ENCODE measurements around the gene ATXN10. TPM values are rescaled to one million over a fixed set of nuclear protein-coding genes. Genes with fewer than 3 reads are reported as not detected.

Gene ATXN10
- total and polyA plus RNA-seq, 2 of the 8 experiments (the other 6 are each of a cell fraction or from before 2014, with no cell fraction given) = 134 to 210 TPM

DNA sequence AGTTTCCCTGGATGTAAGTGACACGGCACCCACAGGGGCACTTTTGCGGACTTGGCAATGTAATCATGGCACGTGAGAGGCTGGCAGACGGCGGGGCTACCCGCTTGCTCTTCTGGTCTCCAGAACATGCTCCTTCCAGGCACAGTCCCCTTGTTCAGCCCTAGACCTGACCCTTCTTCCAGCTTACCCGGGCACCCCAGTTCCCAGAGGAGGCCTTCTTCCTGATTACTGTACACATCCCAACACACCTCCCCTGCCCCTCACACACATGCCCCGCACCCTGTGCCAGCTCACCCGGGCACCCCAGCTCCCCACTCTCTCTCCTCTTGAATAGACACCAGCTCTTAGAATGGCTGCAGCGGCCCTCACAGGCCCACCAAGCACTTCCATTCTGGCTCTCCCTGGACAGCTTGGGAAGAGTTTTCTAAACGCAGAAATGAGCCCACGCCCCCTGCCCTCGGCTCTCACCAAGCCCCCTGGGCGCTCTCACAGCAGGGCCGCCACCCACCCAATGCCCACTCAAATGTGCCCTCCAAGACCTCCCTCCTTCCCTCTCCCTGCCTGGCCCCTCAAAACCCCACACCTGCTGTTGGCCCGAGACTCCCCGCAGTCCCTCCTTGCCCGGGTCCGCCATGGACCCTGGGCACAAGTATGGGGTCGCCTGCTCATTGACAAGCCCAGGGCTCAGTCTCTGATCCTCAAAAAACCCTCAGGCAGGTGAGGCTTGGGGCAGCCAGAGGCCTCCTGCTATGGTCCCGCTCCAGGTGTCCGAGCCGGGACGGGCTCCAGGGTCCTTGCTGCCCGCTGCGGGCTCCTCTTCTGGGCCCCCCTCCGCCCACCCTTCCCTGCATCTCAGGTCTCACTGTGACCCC, 216.8 kb downstream of the ATXN10 start:
- H4K5ac ChIP-seq (ENCODE audit: insufficient read length, low read depth, low read length) = no peak overlapping the region
- WGBS, 2 experiments (ENCODE audit: extremely low coverage in 1 of 2, insufficient coverage in 1 of 2, insufficient read length in 1 of 2, insufficient replicate concordance in 2 of 2, low coverage in 1 of 2, low lambda C conversion rate in 2 of 2, missing lambda C conversion rate in 1 of 2) = 89% methylated on average over 23 of the region's 27 CpGs; no CpG with 5 or more reads in 1 of the 2 experiments
- no peak overlapping the region for H3K4me3 ChIP-seq (ENCODE audit: extremely low read depth in 1 of 4, insufficient read depth in 2 of 4, low read depth in 3 of 4, low read length in 4 of 4)
- H4K20me1 ChIP-seq (replicated peaks in 1 of 2; ENCODE audit: control insufficient read depth in 1 of 2, insufficient read depth in 2 of 2, low read length in 2 of 2) = peaks cover 2 to 5% of the 10 kb centered on the region in 2 experiments
- no peak overlapping the region for H3K27ac ChIP-seq (ENCODE audit: low read depth, low read length)
- H2BK5ac ChIP-seq (ENCODE audit: low read depth, low read length) = no peak overlapping the region
- H3K9me3 ChIP-seq (ENCODE audit: insufficient read depth in 2 of 2, low read depth in 1 of 2, low read length in 1 of 2) = no peaks in the 10 kb centered on the region
- DNase-seq (ENCODE audit: low read depth in 1 of 2, low spot score in 2 of 2) (no peak), FAIRE-seq (no peak)
- no peak overlapping the region for H2BK12ac ChIP-seq (ENCODE audit: low read depth, low read length)
- H3K36me3 ChIP-seq (ENCODE audit: control insufficient read depth in 2 of 4, insufficient read depth in 4 of 4, low read length in 3 of 4) = no peaks in the 10 kb centered on the region
- no peak overlapping the region for H3K9ac ChIP-seq (replicated peaks in 1 of 4; ENCODE audit: extremely low read depth in 1 of 4, low read depth in 3 of 4, low read length in 3 of 4)
- no peak overlapping the region for H2AK5ac ChIP-seq (ENCODE audit: low read depth, low read length)
- no peak overlapping the region for H4K91ac ChIP-seq (replicated peaks; ENCODE audit: insufficient read length, low read length)
- H3K56ac ChIP-seq (replicated peaks; ENCODE audit: insufficient read length, low read depth, low read length) = no peak overlapping the region
- ChIA-PET CTCF (ENCODE audit: partially characterized antibody) (no interaction called here), POLR2A (ENCODE audit: partially characterized antibody) (interaction anchor here (0.9 kb wide), 1 partner anchor 10 kb away, joined by 3 read pairs; no protein-coding TSS in a partner anchor)
- no peak overlapping the region for H2BK20ac ChIP-seq (ENCODE audit: low read length)
- H3K18ac ChIP-seq (ENCODE audit: extremely low read depth, low read length) = no peak overlapping the region
- peaks cover 0 to 2% (median 0%) of the 10 kb centered on the region in 4 experiments; a peak in 1 of 7 replicates for H3K27me3 ChIP-seq (replicated peaks in 1 of 4; ENCODE audit: control insufficient read depth in 3 of 4, extremely low read depth in 1 of 4, insufficient read depth in 3 of 4, low read length in 3 of 4)
- peaks cover 0 to 3% (median 0%) of the 10 kb centered on the region in 4 experiments; a peak in 1 of 7 replicates for H3K4me1 ChIP-seq (replicated peaks in 1 of 4; ENCODE audit: control insufficient read depth in 3 of 4, insufficient read depth in 4 of 4, low read length in 3 of 4)
- no peak overlapping the region for H3K4ac ChIP-seq (replicated peaks; ENCODE audit: insufficient read length, low read depth, low read length)
- no peak overlapping the region for H2BK15ac ChIP-seq (ENCODE audit: low read length)
- H3K23me2 ChIP-seq (ENCODE audit: low read depth, low read length) = no peaks in the 10 kb centered on the region
- no peak overlapping the region for H3K4me2 ChIP-seq (ENCODE audit: insufficient read depth in 1 of 2, low read depth in 2 of 2, low read length in 2 of 2)
- no peaks in the 10 kb centered on the region for H3K79me2 ChIP-seq (ENCODE audit: control insufficient read depth in 1 of 2, insufficient read depth in 2 of 2, low read length in 2 of 2)
- no peak overlapping the region for H4K8ac ChIP-seq (ENCODE audit: extremely low read depth, insufficient read depth, low read length)
- no peak overlapping the region for H2BK120ac ChIP-seq (replicated peaks; ENCODE audit: low read depth, low read length)
- H3K23ac ChIP-seq (ENCODE audit: insufficient read length) = no peak overlapping the region
- H3K14ac ChIP-seq (ENCODE audit: insufficient read length) = no peak overlapping the region
- no peaks in the 10 kb centered on the region for H3K79me1 ChIP-seq (ENCODE audit: low read depth, low read length)
- H2AFZ ChIP-seq (ENCODE audit: low read length) = no peak overlapping the region
- TF ChIP-seq SIRT6 (IDR thresholded peaks at IDR 0.05; ENCODE audit: low read length) = no peak
- TF ChIP-seq MAFK (IDR thresholded peaks at IDR 0.05; ENCODE audit: low read depth, low read length) = no peak
- TF ChIP-seq TCF12 (IDR thresholded peaks at IDR 0.05; ENCODE audit: low read depth, low read length) = no peak
- TF ChIP-seq SIN3A (conservative IDR thresholded peaks at IDR 0.05 in 1 of 2, IDR thresholded peaks at IDR 0.05 in 1 of 2; ENCODE audit: low read depth in 1 of 2, low read length in 2 of 2) = no peak
- TF ChIP-seq SUZ12 (IDR thresholded peaks at IDR 0.05; ENCODE audit: low read length) = no peak
- no peak for TF ChIP-seq POLR2A (IDR thresholded peaks at IDR 0.05; ENCODE audit: control extremely low read depth in 1 of 2, low read depth in 2 of 2, low read length in 2 of 2)
- TF ChIP-seq CHD1 (IDR thresholded peaks at IDR 0.05; ENCODE audit: low read depth, low read length) = no peak
- no peak for TF ChIP-seq CBX5 (IDR thresholded peaks at IDR 0.05; ENCODE audit: low read depth, low read length)
- no peak for TF ChIP-seq BRCA1 (IDR thresholded peaks at IDR 0.05; ENCODE audit: low read depth, low read length)
- TF ChIP-seq SIX5 (IDR thresholded peaks at IDR 0.05; ENCODE audit: low read depth, low read length) = no peak
- TF ChIP-seq TAF7 (optimal IDR thresholded peaks at IDR 0.05; ENCODE audit: borderline replicate concordance, low read depth, low read length) = no peak
- no peak for TF ChIP-seq CREB1 (IDR thresholded peaks at IDR 0.05)
- TF ChIP-seq, protein P1, sequence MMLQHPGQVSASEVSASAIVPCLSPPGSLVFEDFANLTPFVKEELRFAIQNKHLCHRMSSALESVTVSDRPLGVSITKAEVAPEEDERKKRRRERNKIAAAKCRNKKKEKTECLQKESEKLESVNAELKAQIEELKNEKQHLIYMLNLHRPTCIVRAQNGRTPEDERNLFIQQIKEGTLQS (IDR thresholded peaks at IDR 0.05; ENCODE audit: insufficient read depth, low read depth, low read length) = no peak

Measured in H1 (cell line).